GM03348 (cell line): Measurements from ENCODE around the gene TRIM9.

Source experiments
- DNase-seq: peaks from one replicate; pipeline ENCODE4 v3.0.0; 2012; ENCODE audit warnings: low spot score

TRIM9 gene

DNA sequence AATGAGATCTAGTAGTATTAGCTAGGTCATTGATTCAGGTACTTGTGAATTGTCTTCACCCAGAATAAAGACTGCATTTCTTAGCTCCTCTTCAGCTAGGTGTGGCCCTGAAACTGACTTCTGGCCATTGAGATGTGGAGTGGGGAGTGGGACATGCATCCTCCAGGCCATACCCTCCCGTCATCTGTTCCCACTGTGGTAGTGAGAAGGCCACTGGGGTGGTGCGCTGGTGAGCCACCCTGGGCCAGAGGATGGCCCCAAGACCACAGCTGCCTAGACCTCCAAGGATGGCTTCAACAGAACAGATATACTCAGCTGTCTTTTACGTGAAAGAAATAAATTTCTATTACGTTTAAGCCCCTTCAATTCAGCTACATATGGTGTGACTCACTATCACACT is 36.5 kb downstream of the TRIM9 start:
- DNase-seq = no peak

- DNase-seq = no peak
Measured at GRCh38 chr14:51056421-51056820, 38.5 kb downstream of the TRIM9 start.

GRCh38 chr14:51053157-51053556 is 41.7 kb downstream of the TRIM9 start:
- DNase-seq = no peak

DNA sequence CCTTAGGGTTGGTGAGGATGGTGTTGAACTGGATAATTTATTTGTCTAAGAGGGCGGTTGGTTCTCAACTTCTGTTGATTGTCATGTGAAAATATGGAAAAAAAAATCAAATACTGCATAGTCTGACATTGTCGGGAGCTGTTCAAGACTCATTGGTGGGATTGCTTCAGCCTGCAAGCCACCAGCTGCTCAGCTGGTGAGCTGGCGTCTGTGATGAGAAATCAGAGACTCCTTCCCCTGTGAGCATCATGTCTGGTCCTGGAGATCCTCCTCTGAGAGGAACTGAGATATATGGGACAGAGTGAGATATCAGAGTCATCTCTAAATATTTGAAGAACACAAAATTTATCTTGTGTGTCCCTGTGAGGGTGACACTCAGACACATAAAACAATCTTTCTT is 49.9 kb downstream of the TRIM9 start:
- no peak for DNase-seq

GRCh38 chr14:51041883-51042282 is 53.0 kb downstream of the TRIM9 start:
- no peak for DNase-seq

DNA sequence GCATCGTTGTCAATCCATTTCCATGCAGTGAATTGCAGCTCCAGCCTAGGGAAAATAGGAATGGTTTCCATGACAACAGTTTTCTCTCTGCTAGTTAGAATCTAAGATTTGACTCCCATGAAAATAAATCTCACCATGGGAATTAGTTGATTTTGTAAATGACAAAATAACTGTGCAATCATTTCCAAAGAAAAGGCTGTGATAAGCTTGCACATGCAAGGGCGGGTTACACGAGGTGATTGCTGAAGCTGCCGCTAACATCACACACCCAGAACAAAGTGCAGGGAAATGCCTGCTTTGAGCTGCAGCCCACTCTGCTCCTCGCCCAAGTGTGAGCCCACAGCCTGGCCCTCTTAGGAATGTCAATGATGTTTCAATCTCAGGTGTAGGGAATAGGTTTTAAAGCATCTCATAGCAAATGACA is 53.8 kb downstream of the TRIM9 start:
- DNase-seq = no peak

GRCh38 chr14:51039252-51039651 is 55.7 kb downstream of the TRIM9 start:
- no peak for DNase-seq

DNA sequence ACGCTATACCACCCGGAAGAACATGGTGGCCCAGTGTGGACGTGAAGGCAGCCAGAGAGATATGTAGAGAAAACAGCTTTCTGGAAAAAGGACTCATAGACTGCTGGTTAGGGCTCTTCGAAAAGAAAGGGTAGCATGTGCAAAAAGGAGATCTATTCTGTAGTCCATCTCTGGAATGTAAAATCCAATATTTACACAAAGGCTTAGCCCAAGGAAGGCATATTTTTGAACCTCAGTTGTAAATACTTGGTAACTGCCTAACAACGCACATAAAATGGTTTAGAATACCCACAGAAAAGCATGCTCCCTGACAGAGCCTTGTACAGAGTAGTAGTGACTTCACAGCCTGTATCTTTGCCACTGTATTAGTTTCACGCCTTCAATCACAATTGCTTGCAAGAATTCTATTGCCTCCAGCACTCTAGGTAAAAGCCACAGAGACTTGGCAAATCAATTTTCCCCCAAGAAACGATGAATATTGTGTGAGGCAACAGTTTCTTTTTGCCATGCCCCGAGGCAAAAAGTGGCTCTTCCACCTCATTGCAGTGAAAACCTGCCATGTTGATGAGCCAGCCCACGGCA is 59.2 kb downstream of the TRIM9 start:
- DNase-seq = no peak

DNA sequence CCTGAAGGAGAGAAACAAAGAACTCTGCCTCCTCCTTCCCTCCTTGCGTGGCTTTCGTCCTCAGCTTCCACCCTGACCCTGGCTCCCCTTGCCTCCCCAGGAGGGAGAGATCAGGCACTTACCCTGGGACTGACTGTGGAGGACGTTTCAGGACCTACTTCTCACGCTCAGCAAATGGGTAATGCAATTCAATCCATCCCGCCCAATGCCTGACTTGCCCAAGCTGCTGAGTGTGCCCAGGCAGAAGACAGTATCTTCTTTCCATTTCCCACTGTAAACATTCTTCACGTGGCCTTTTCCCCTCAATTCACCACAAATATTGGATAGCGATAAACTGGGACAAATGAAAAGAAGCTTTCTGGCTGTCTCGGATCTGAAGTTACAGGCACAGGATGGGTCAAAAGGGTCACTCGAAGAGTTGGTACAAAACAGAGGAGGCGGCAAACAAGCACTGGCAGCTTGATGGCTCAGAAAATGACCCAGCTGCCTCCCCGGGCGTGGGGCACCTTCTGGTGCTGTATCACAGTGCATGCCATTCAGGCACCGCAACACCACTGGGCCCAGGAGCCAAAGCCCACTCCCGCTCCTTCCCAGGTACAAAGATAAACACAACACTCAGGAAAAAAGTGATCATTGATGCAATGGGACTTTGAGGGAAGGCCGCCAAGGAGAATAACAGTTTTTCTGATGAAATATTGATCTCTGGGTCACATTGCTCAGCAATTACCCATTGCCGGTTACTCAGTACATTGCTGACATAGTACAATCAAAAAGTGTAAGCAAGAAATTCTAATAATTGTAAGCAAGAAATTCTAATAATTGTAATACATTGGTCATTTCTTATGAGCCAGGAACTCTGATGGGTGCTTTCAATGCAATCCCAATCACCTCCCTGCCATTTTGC is 65.8 kb downstream of the TRIM9 start:
- DNase-seq = no peak

DNA sequence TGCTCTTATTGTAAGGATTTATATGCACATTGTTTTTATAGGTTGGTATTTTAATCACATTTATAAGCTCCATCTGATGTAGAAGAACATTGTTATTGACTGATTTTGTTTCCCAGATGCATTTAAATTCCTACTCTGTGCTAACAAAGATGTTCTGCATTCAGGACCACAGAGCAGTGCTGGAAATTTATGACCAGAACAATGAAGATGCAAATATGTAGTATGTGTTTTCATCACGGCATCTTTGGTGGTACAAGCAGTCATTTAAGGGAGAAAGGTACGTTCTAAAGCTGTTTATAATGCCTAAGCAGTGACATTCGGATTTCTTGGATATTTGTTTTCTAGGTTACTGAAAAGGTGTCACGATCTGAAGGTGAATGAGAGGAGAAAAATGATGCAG is 66.5 kb downstream of the TRIM9 start:
- DNase-seq = no peak

DNA sequence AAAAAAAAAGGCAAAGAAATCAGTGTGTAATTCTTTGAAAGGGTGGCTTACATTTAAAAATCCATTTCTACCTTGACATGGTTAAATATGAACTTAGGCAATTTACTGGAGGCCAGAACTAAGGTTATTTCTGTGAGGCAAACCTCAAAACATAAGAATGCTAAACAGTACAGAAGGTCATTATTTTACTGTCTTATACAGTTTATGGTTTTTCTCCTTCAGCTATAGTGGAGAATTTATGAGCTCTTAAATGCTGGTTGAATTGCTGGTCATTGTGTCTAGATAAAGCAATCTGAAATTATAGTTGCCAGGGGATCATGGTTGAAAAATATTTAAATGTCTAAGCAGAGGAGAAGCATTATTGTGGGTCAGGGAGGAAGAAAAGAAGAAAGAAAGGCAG is 70.5 kb downstream of the TRIM9 start:
- no peak for DNase-seq

DNA sequence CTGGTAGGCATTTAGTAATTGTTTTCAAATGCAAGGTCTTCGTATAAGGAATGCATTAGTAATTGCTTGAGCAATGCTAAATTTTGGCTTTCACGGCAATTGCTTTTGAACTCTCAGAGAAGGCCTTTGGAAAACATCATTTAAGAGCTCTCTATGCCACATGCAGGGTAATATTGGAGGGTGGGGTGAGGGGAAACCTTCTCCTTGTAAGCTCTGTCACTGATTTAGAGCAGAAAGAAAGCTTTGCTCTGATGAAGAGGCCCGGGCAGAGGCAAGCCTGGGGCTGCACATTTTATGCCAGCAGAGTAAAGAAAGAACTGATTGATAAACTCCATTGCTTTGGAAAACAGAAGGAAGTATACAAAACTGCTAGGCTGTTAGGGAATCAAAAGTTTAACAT is 70.9 kb downstream of the TRIM9 start:
- no peak for DNase-seq

GRCh38 chr14:51022769-51023168 is 72.1 kb downstream of the TRIM9 start:
- no peak for DNase-seq

DNA sequence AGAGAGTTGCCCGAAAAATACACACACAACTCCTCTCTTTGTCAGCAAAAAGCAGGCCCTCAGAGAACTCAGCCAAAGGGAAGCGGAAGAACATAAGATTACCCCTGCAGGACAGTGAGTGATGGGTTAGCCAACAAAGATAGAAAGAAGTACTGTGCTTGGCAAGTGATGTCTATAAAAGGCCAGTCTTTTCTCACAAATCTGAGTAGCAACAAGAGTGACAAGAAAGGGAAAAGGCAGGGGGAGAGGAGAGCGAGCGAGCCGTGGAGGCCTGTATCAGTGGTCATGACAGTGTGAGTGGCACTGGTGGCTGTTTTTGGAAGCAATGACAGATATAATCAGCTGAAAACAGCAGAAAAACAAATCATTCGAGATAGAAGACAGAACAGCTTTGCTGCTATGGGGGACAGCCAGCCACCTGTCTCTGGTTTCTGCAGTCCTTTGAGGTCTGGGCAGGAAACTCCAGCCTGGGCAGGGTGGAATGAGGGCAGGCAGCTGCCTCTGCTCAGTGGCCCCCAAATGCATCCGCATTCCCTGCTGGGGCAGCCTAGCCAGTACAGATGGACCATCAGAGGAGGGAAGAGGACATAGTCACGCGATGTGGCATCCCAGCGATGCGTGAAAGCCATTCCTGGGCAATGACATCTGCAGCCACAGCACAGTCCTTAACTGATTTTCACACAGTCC is 74.7 kb downstream of the TRIM9 start:
- DNase-seq = no peak

GRCh38 chr14:51019089-51019488 is 75.8 kb downstream of the TRIM9 start:
- DNase-seq = no peak

- peak; percentile 13 for DNase-seq
Measured at GRCh38 chr14:51018521-51018920, 76.4 kb downstream of the TRIM9 start.

GRCh38 chr14:51014625-51015024 is 80.3 kb downstream of the TRIM9 start:
- DNase-seq = no peak

GRCh38 chr14:51014086-51014485 is 80.8 kb downstream of the TRIM9 start:
- DNase-seq = peak; percentile 79

- DNase-seq = no peak
Measured at GRCh38 chr14:51012055-51012454, 82.8 kb downstream of the TRIM9 start.

GRCh38 chr14:51008446-51008845 is 86.5 kb downstream of the TRIM9 start:
- DNase-seq = no peak

DNA sequence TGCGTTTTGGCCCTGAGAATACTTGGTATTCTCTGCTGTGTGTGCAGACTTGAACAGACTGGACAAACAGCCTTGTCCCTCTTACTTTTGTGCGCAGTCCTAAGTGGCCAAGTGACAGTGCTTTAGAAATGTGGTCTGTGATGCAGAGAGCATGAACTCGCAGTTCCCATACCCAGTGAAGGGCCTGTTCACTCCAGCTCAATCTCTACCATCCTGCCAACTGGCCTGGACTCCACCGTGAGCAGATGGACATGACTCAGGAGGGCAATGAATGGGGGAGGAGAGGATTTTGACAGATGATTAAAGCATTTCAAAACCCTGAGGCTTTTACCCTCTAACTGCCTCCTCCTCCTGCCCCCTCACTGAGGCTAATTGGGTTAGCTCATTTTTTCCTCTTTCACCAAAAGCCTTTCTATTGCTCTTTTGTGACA is 88.1 kb downstream of the TRIM9 start:
- peak; percentile 77 for DNase-seq

DNA sequence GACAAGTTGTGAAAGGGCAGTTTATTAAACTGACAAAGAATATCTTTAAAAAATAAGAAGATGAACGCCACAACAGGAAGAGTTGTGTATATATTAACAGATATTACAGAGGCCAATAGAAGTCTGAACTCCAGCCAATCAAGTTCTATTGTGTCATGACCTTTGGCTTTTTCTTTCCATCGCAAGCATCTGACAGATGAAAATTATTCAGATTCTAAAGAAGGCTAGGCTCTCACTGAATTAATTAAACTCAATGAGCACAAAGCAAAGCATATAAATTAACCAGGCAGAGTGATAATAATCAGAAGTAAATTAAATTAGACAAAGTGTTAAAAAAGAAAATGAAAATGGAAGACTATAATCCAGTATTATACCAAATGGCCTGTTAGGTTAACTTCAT is 88.6 kb downstream of the TRIM9 start:
- DNase-seq = no peak
